ENCODE measurements around the gene CDIPT. TPM values are rescaled to one million over a fixed set of nuclear protein-coding genes. Genes with fewer than 3 reads are reported as not detected.

CDIPT gene
- total and polyA plus RNA-seq, 10 of the 15 experiments (the other 5 are each of a cell fraction or from before 2014, with no cell fraction given) = 0.87 to 36.4 (median 27.1) TPM

GRCh38 chr16:29876594-29877249, 13.7 kb upstream of the CDIPT start:
- H4K20me1 ChIP-seq (ENCODE audit: control insufficient read depth, insufficient read depth) = no peaks in the 10 kb centered on the region
- no peaks in the 10 kb centered on the region for H3K9me3 ChIP-seq (replicated peaks; ENCODE audit: control insufficient read depth, insufficient read depth, low read length)
- H3K9ac ChIP-seq (ENCODE audit: control insufficient read depth, insufficient read depth, low read length) = no peak overlapping the region
- ChIA-PET SMC1A (ENCODE audit: uncharacterized antibody, unreplicated experiment) (interaction anchor here (1.2 kb wide), 1 partner anchor 86 kb away, joined by 3 read pairs; no protein-coding TSS in a partner anchor), POLR2A (no interaction called here), RAD21 (ENCODE audit: unreplicated experiment) (no interaction called here), CTCF (interaction anchor here (1.0 kb wide), 1 partner anchor 178 kb away, joined by 4 read pairs; no protein-coding TSS in a partner anchor)
- BruUV-seq (replicated peaks) = no TSS peak
- no peak overlapping the region for H3K27ac ChIP-seq (ENCODE audit: control insufficient read depth, insufficient read depth)
- no peaks in the 10 kb centered on the region for H3K79me2 ChIP-seq (ENCODE audit: control insufficient read depth, insufficient read depth, low read length)
- peaks cover 4 to 5% of the 10 kb centered on the region in 2 experiments; a peak in 3 of 4 replicates for H3K27me3 ChIP-seq (replicated peaks in 1 of 2; ENCODE audit: control insufficient read depth in 2 of 2, insufficient read depth in 2 of 2, low read length in 1 of 2)
- no peak for ATAC-seq
- FAIRE-seq = no peak
- no peaks in the 10 kb centered on the region for H3K4me1 ChIP-seq (ENCODE audit: control insufficient read depth, insufficient read depth, low read length)
- 0 out of 2 replicates have a peak overlapping the region, but pooled peaks have one; percentile 3 for H3K4me2 ChIP-seq (ENCODE audit: control insufficient read depth, insufficient read depth)
- intact Hi-C loops (cut with micrococcal nuclease; ENCODE audit: unreplicated experiment) = no loop called here
- no peak for DNase-seq (ENCODE audit: low read depth, low spot score)
- no peaks in the 10 kb centered on the region for H3K36me3 ChIP-seq (ENCODE audit: control insufficient read depth in 2 of 2, insufficient read depth in 2 of 2, low read length in 1 of 2)
- in situ Hi-C loops (cut with MboI) = no loop called here
- 19% methylated on average over 38 of the region's 45 CpGs for WGBS (ENCODE audit: insufficient coverage, insufficient replicate concordance, low lambda C conversion rate, missing lambda C conversion rate)
- H3K4me3 ChIP-seq = no peak overlapping the region
- H2AFZ ChIP-seq (ENCODE audit: control insufficient read depth, low read depth, low read length) = no peak overlapping the region
- TF ChIP-seq SMAD1 (IDR thresholded peaks at IDR 0.05; ENCODE audit: low read depth, partially characterized antibody) (no peak), BHLHE40 (IDR thresholded peaks at IDR 0.05; ENCODE audit: borderline replicate concordance in 1 of 2, low read depth in 2 of 2, low read length in 1 of 2) (peak in 1 of 2 experiments; percentile 43; a peak in 2 of 4 replicates), NFYB (IDR thresholded peaks at IDR 0.05; ENCODE audit: insufficient read depth, low read depth, low read length) (no peak)

- WGBS (ENCODE audit: insufficient coverage, insufficient replicate concordance, low lambda C conversion rate, missing lambda C conversion rate) = 17% methylated on average over 17 of the region's 18 CpGs
- H3K27me3 ChIP-seq (replicated peaks in 1 of 2; ENCODE audit: control insufficient read depth in 2 of 2, insufficient read depth in 2 of 2, low read length in 1 of 2) = peaks cover 4 to 5% of the 10 kb centered on the region in 2 experiments; a peak in 3 of 4 replicates
- ChIA-PET SMC1A (ENCODE audit: uncharacterized antibody, unreplicated experiment) (no interaction called here), POLR2A (interaction anchor here (0.7 kb wide), 1 partner anchor 165 kb away, joined by 6 read pairs; no protein-coding TSS in a partner anchor), CTCF (no interaction called here), RAD21 (ENCODE audit: unreplicated experiment) (no interaction called here)
- intact Hi-C loops (cut with micrococcal nuclease; ENCODE audit: unreplicated experiment) = no loop called here
- no peak overlapping the region for H3K27ac ChIP-seq (ENCODE audit: control insufficient read depth, insufficient read depth)
- H4K20me1 ChIP-seq (ENCODE audit: control insufficient read depth, insufficient read depth) = no peaks in the 10 kb centered on the region
- H3K4me2 ChIP-seq (ENCODE audit: control insufficient read depth, insufficient read depth) = no peak overlapping the region
- no peak overlapping the region for H2AFZ ChIP-seq (ENCODE audit: control insufficient read depth, low read depth, low read length)
- H3K36me3 ChIP-seq (ENCODE audit: control insufficient read depth in 2 of 2, insufficient read depth in 2 of 2, low read length in 1 of 2) = no peaks in the 10 kb centered on the region
- FAIRE-seq (no peak), ATAC-seq (no peak), DNase-seq (ENCODE audit: low read depth, low spot score) (no peak)
- no peak overlapping the region for H3K9ac ChIP-seq (ENCODE audit: control insufficient read depth, insufficient read depth, low read length)
- no peaks in the 10 kb centered on the region for H3K9me3 ChIP-seq (replicated peaks; ENCODE audit: control insufficient read depth, insufficient read depth, low read length)
- in situ Hi-C loops (cut with MboI) = no loop called here
- no peaks in the 10 kb centered on the region for H3K4me1 ChIP-seq (ENCODE audit: control insufficient read depth, insufficient read depth, low read length)
- no peak overlapping the region for H3K4me3 ChIP-seq
- no peaks in the 10 kb centered on the region for H3K79me2 ChIP-seq (ENCODE audit: control insufficient read depth, insufficient read depth, low read length)
- TF ChIP-seq ZBTB4 (CRISPR knock-in tag; IDR thresholded peaks at IDR 0.05) = no peak
- TF ChIP-seq ZNF274 (IDR thresholded peaks at IDR 0.05; ENCODE audit: insufficient read depth, insufficient read length) = no peak
- no peak for TF ChIP-seq MTA3 (IDR thresholded peaks at IDR 0.05; ENCODE audit: borderline replicate concordance, low read length)
- TF ChIP-seq NR2C2 (IDR thresholded peaks at IDR 0.05; ENCODE audit: borderline replicate concordance, control insufficient read depth, insufficient read length, low read depth) = no peak
- TF ChIP-seq SRF (IDR thresholded peaks at IDR 0.05; ENCODE audit: low read depth in 2 of 2, low read length in 2 of 2) = no peak
- no TSS peak for BruUV-seq (replicated peaks)
Observed at GRCh38 chr16:29876217-29876593, 13.2 kb upstream of the CDIPT start.
